IMR-90 (cell line): Measurements from ENCODE around the gene KIAA1586. TPM values are rescaled to one million over a fixed set of nuclear protein-coding genes. Genes with fewer than 3 reads are reported as not detected.
A peak's percentile ranks its signal among the peaks of the same experiment; 100 is the strongest.

Experiments used
- ATAC-seq: fragments of 200-7000 bp; cut with Tn5 transposase; 2 replicates; pipeline ENCODE4 v1.9.1; 2020; ENCODE audit warnings: low read depth, mild to moderate bottlenecking, moderate library complexity
- BruUV-seq: library from RNA; stranded (reverse); fragments of 400-500 nt; replicated peaks from 2 replicates; lab custom pipeline; 2021; lab: Mats Ljungman, UMichigan
- CTCF ChIA-PET: fragments of 300-600 bp; formaldehyde crosslinking; extraction: SDS; loops from one replicate; lab custom pipeline; 2021; ENCODE audit warnings: antibody characterized with exemption; lab: Yijun Ruan, JAX
- POLR2A ChIA-PET: fragments of 300-600 bp; sonication (Branson Sonifier 250); formaldehyde crosslinking; loops from one replicate; lab custom pipeline; 2022; ENCODE audit warnings: antibody characterized with exemption; ENCODE audit not compliant: unreplicated experiment; lab: Charles Lee
- DNase-seq: peaks from one replicate; pipeline ENCODE4 v3.0.0; 2013
- H2AFZ ChIP-seq: replicated peaks from 2 replicates; pipeline ENCODE3; 2013; ENCODE audit warnings: low read length, mild to moderate bottlenecking; ENCODE audit not compliant: poor library complexity
- H2AK5ac ChIP-seq: 2 replicates; pipeline ENCODE4 v1.6.1; 2013; ENCODE audit warnings: low read depth, low read length, inconsistent platforms
- H2AK9ac ChIP-seq: replicated peaks from 2 replicates; pipeline ENCODE3; 2013; ENCODE audit warnings: mild to moderate bottlenecking, low read depth, low read length, moderate library complexity; ENCODE audit not compliant: poor library complexity
- H2BK120ac ChIP-seq: 2 replicates; pipeline ENCODE4 v1.6.1; 2013; ENCODE audit warnings: low read depth, low read length, inconsistent platforms
- H2BK15ac ChIP-seq: 3 replicates; pipeline ENCODE4 v1.6.1; 2013; ENCODE audit warnings: low read depth, low read length, inconsistent platforms
- H2BK20ac ChIP-seq: 2 replicates; pipeline ENCODE4 v1.6.1; 2013; ENCODE audit warnings: low read depth, mild to moderate bottlenecking, inconsistent platforms, low read length, moderate library complexity
- H2BK5ac ChIP-seq: 2 replicates; pipeline ENCODE4 v1.6.1; 2013; ENCODE audit warnings: mild to moderate bottlenecking, low read depth, low read length, inconsistent platforms; ENCODE audit not compliant: poor library complexity, severe bottlenecking
- H3K14ac ChIP-seq: replicated peaks from 2 replicates; pipeline ENCODE4 v1.6.1; 2013; ENCODE audit warnings: low read depth, low read length, inconsistent platforms
- H3K18ac ChIP-seq: 2 replicates; pipeline ENCODE4 v1.6.1; 2013; ENCODE audit warnings: low read depth, low read length, control low read depth
- H3K23ac ChIP-seq: 2 replicates; pipeline ENCODE4 v1.6.1; 2013; ENCODE audit warnings: low read depth, low read length, inconsistent platforms
- H3K27ac ChIP-seq: 2 replicates; pipeline ENCODE4 v1.5.1; 2013; ENCODE audit warnings: mild to moderate bottlenecking, control low read depth, low read length; ENCODE audit not compliant: insufficient read depth
- H3K27me3 ChIP-seq: 2 replicates; pipeline ENCODE4 v1.6.1; 2013; ENCODE audit warnings: low read length; ENCODE audit not compliant: control insufficient read depth, insufficient read depth
- H3K36me3 ChIP-seq: 2 replicates; pipeline ENCODE4 v1.6.1; 2013; ENCODE audit warnings: low read length, mixed read lengths; ENCODE audit not compliant: control insufficient read depth, insufficient read depth
- H3K4ac ChIP-seq: 2 replicates; pipeline ENCODE4 v1.6.1; 2013; ENCODE audit warnings: low read depth, low read length, inconsistent platforms
- H3K4me1 ChIP-seq: 2 replicates; pipeline ENCODE4 v1.6.1; 2013; ENCODE audit warnings: low read length, mixed read lengths; ENCODE audit not compliant: control insufficient read depth, insufficient read depth
- H3K4me2 ChIP-seq: 2 replicates; pipeline ENCODE4 v1.6.1; 2013; ENCODE audit warnings: low read depth, mild to moderate bottlenecking, control low read depth, low read length, moderate library complexity
- H3K4me3 ChIP-seq: 2 replicates; pipeline ENCODE4 v1.5.1; 2013; ENCODE audit warnings: low read depth, mild to moderate bottlenecking, control low read depth, low read length, moderate library complexity; ENCODE audit not compliant: insufficient read depth
- H3K56ac ChIP-seq: 2 replicates; pipeline ENCODE4 v1.6.1; 2013; ENCODE audit warnings: low read length, inconsistent platforms; ENCODE audit not compliant: insufficient read depth; ENCODE audit errors: extremely low read depth
- H3K79me1 ChIP-seq, 2 experiments: 2 replicates each; pipeline ENCODE4 v1.6.1; 2013; ENCODE audit warnings: low read length in 2 of 2, inconsistent platforms in 1 of 2, low read depth in 1 of 2
- H3K9ac ChIP-seq: 2 replicates; pipeline ENCODE4 v1.6.1; 2013; ENCODE audit warnings: low read depth, low read length, control low read depth
- H3K9me1 ChIP-seq: 2 replicates; pipeline ENCODE4 v1.6.1; 2013; ENCODE audit warnings: low read length, inconsistent platforms; ENCODE audit not compliant: insufficient read depth
- H3K9me3 ChIP-seq: 2 replicates; pipeline ENCODE4 v1.6.1; 2013; ENCODE audit warnings: low read length; ENCODE audit not compliant: control insufficient read depth, insufficient read depth
- H4K20me1 ChIP-seq: 2 replicates; pipeline ENCODE4 v1.6.1; 2013; ENCODE audit warnings: low read length, inconsistent platforms; ENCODE audit not compliant: insufficient read depth
- H4K5ac ChIP-seq: 2 replicates; pipeline ENCODE4 v1.6.1; 2013; ENCODE audit warnings: mild to moderate bottlenecking, low read depth, low read length, control low read depth
- H4K8ac ChIP-seq, 2 experiments: 2 replicates each; pipeline ENCODE4 v1.6.1; 2013; ENCODE audit warnings: low read depth in 2 of 2, low read length in 2 of 2, control low read depth in 1 of 2, inconsistent platforms in 1 of 2
- H4K91ac ChIP-seq: 2 replicates; pipeline ENCODE4 v1.6.1; 2013; ENCODE audit warnings: low read depth, low read length, inconsistent platforms; ENCODE audit not compliant: insufficient read depth
- BHLHE40 ChIP-seq: fragments of 150-350 bp; IDR thresholded peaks from 2 replicates; pipeline ENCODE4 v1.6.1; 2016; ENCODE audit warnings: mild to moderate bottlenecking, low read depth, low read length
- CEBPB ChIP-seq: IDR thresholded peaks from 2 replicates; pipeline ENCODE4 v1.6.1; 2012; ENCODE audit warnings: low read depth, low read length, improper control_type of control experiment
- CHD1 ChIP-seq: IDR thresholded peaks from 2 replicates; pipeline ENCODE4 v1.6.1; 2012; ENCODE audit warnings: low read depth, low read length, improper control_type of control experiment
- CTCF ChIP-seq: conservative IDR thresholded peaks from 2 replicates; pipeline ENCODE4 v1.5.1; 2012; ENCODE audit warnings: mild to moderate bottlenecking, low read depth, low read length, improper control_type of control experiment
- ELK1 ChIP-seq: fragments of 150-350 bp; IDR thresholded peaks from 2 replicates; pipeline ENCODE4 v1.6.1; 2016; ENCODE audit warnings: low read depth, mild to moderate bottlenecking, low read length, moderate library complexity, borderline replicate concordance
- FOS ChIP-seq: fragments of 150-350 bp; IDR thresholded peaks from 2 replicates; pipeline ENCODE4 v1.6.1; 2016; ENCODE audit warnings: low read depth, low read length
- MAFK ChIP-seq: IDR thresholded peaks from 2 replicates; pipeline ENCODE4 v1.6.1; 2012; ENCODE audit warnings: low read depth, low read length, improper control_type of control experiment
- MAZ ChIP-seq: IDR thresholded peaks from 2 replicates; pipeline ENCODE4 v1.6.1; 2012; ENCODE audit warnings: low read depth, mild to moderate bottlenecking, low read length, improper control_type of control experiment, moderate library complexity, borderline replicate concordance
- MXI1 ChIP-seq: IDR thresholded peaks from 2 replicates; pipeline ENCODE4 v1.6.1; 2012; ENCODE audit warnings: low read depth, mild to moderate bottlenecking, low read length, moderate library complexity, borderline replicate concordance
- NFE2L2 ChIP-seq: fragments of 150-350 bp; IDR thresholded peaks from 2 replicates; pipeline ENCODE4 v1.6.1; 2016; ENCODE audit warnings: low read depth, mild to moderate bottlenecking, low read length
- POLR2A ChIP-seq: IDR thresholded peaks from 2 replicates; pipeline ENCODE4 v1.6.1; 2012; ENCODE audit warnings: mild to moderate bottlenecking, low read depth, low read length
- RAD21 ChIP-seq: IDR thresholded peaks from 2 replicates; pipeline ENCODE4 v1.6.1; 2012; ENCODE audit warnings: low read length, improper control_type of control experiment
- RCOR1 ChIP-seq: IDR thresholded peaks from 2 replicates; pipeline ENCODE4 v1.6.1; 2012; ENCODE audit warnings: mild to moderate bottlenecking, low read length, improper control_type of control experiment; ENCODE audit not compliant: insufficient replicate concordance
- RFX5 ChIP-seq: IDR thresholded peaks from 2 replicates; pipeline ENCODE4 v1.8.0; 2012; ENCODE audit warnings: low read depth, mild to moderate bottlenecking, low read length, moderate library complexity
- SMC3 ChIP-seq: fragments of 150-350 bp; IDR thresholded peaks from 2 replicates; pipeline ENCODE4 v1.6.1; 2016; ENCODE audit warnings: low read depth, mild to moderate bottlenecking, antibody characterized with exemption, low read length, moderate library complexity
- USF2 ChIP-seq: fragments of 150-350 bp; IDR thresholded peaks from 2 replicates; pipeline ENCODE4 v1.6.1; 2017; ENCODE audit warnings: mild to moderate bottlenecking, antibody characterized with exemption, low read length, low read depth
- WGBS, 2 experiments: methylation state at CpG; one replicate each; pipeline versions ENCODE4 v1.1.5 to v1.1.7; 2013; ENCODE audit warnings: missing lambda C conversion rate in 2 of 2; ENCODE audit not compliant: insufficient read length in 1 of 2; ENCODE audit errors: extremely low coverage in 2 of 2; 5-methylcytosine and 5-hydroxymethylcytosine counted together
- dilution Hi-C: fragments of 300-500 bp; cut with HindIII; formaldehyde crosslinking; loops from one replicate; pipeline ENCODE4 v1.14.3; 2018; ENCODE audit warnings: low sequenced_read_pairs; ENCODE audit not compliant: unreplicated experiment
- in situ Hi-C: fragments of 300-500 bp; cut with MboI; formaldehyde crosslinking; loops from 3 replicates; pipeline ENCODE4 v1.14.3; 2019; ENCODE audit warnings: low sequenced_read_pairs, inconsistent platforms, mixed read lengths
- intact Hi-C: fragments of 100-400 bp; cut with micrococcal nuclease; formaldehyde crosslinking; loops from 2 replicates; pipeline ENCODE4 v1.10.0; 2022
- polyA plus RNA-seq, 3 experiments: library from polyadenylated mRNA; depleted of rRNA; stranded (reverse); fragments of >200 nt; gene quantifications; 2 replicates each; pipeline ENCODE4 v1.2.3, GENCODE V29; 2012; ENCODE audit warnings: low replicate concordance in 1 of 3
- total RNA-seq: library from RNA; depleted of rRNA; stranded (reverse); fragments of >200 nt; gene quantifications from 2 replicates; pipeline ENCODE4 v1.2.3, GENCODE V29; 2012

The KIAA1586 gene
- total and polyA plus RNA-seq, 2 of the 4 experiments (the other 2 are of a cell fraction), result 3.6 to 3.8 TPM

GRCh38 chr6:57097596-57097995 lies 51.1 kb downstream of the KIAA1586 start:
- Histone ChIP-seq H2AK5ac (no peak overlapping the region), H3K27ac (no peak overlapping the region), H3K79me1 (peaks cover 32 to 54% of the 10 kb centered on the region in 2 experiments), H3K27me3 (no peaks in the 10 kb centered on the region), H4K5ac (no peak overlapping the region), H3K36me3 (peaks cover 30% of the 10 kb centered on the region), H4K8ac (no peak overlapping the region), H2BK120ac (no peak overlapping the region), H2AK9ac (no peak overlapping the region), H3K56ac (no peak overlapping the region), H2AFZ (no peak overlapping the region), H3K4ac (no peak overlapping the region), H4K91ac (no peak overlapping the region), H3K9ac (no peak overlapping the region), H2BK15ac (no peak overlapping the region), H4K20me1 (peaks cover 49% of the 10 kb centered on the region), H3K14ac (no peak overlapping the region), H3K9me3 (no peaks in the 10 kb centered on the region), H2BK20ac (no peak overlapping the region), H3K4me1 (peaks cover 6% of the 10 kb centered on the region), H2BK5ac (no peak overlapping the region), H3K9me1 (peaks cover 3% of the 10 kb centered on the region; the same call in 1 of the 2 replicates), H3K23ac (0 out of 2 replicates have a peak overlapping the region, but pooled peaks have one; percentile 4), H3K4me2 (peak overlapping the region; percentile 25; the same call in 1 of the 2 replicates), H3K18ac (no peak overlapping the region), H3K4me3 (no peak overlapping the region)
- POLR2A ChIA-PET, result no interaction called here
- peak; percentile 82 for ATAC-seq
- intact Hi-C loops (no loop called here), in situ Hi-C loops (no loop called here), dilution Hi-C loops (no loop called here)
- CTCF ChIA-PET, result no interaction called here
- WGBS, 2 experiments, result no CpG with 5 or more reads among the region's 1 CpG
- DNase-seq, result peak; percentile 59
- no TSS peak for BruUV-seq
- TF ChIP-seq BHLHE40 (no peak), CHD1 (no peak), USF2 (no peak), MAFK (no peak), POLR2A (no peak), RCOR1 (no peak), MAZ (no peak), NFE2L2 (no peak), FOS (no peak), ELK1 (no peak), CTCF (no peak), SMC3 (no peak), RFX5 (no peak), RAD21 (no peak), CEBPB (no peak), MXI1 (no peak)
